IMR-90 (cell line): Measurements from ENCODE around the gene DZANK1. TPM values are rescaled to one million over a fixed set of nuclear protein-coding genes. Genes with fewer than 3 reads are reported as not detected.

ENCODE experiments used
- ATAC-seq: fragments of 200-7000 bp; cut with Tn5 transposase; 2 replicates; pipeline ENCODE4 v1.9.1; 2020; ENCODE audit warnings: low read depth, mild to moderate bottlenecking, moderate library complexity
- BruUV-seq: library from RNA; stranded (reverse); fragments of 400-500 nt; replicated peaks from 2 replicates; lab custom pipeline; 2021; lab: Mats Ljungman, UMichigan
- CTCF ChIA-PET: fragments of 300-600 bp; formaldehyde crosslinking; extraction: SDS; loops from one replicate; lab custom pipeline; 2021; ENCODE audit warnings: antibody characterized with exemption; lab: Yijun Ruan, JAX
- POLR2A ChIA-PET: fragments of 300-600 bp; sonication (Branson Sonifier 250); formaldehyde crosslinking; loops from one replicate; lab custom pipeline; 2022; ENCODE audit warnings: antibody characterized with exemption; ENCODE audit not compliant: unreplicated experiment; lab: Charles Lee
- DNase-seq: peaks from one replicate; pipeline ENCODE4 v3.0.0; 2013
- H2AFZ ChIP-seq: replicated peaks from 2 replicates; pipeline ENCODE3; 2013; ENCODE audit warnings: low read length, mild to moderate bottlenecking; ENCODE audit not compliant: poor library complexity
- H2AK5ac ChIP-seq: 2 replicates; pipeline ENCODE4 v1.6.1; 2013; ENCODE audit warnings: low read depth, low read length, inconsistent platforms
- H2AK9ac ChIP-seq: replicated peaks from 2 replicates; pipeline ENCODE3; 2013; ENCODE audit warnings: mild to moderate bottlenecking, low read depth, low read length, moderate library complexity; ENCODE audit not compliant: poor library complexity
- H2BK120ac ChIP-seq: 2 replicates; pipeline ENCODE4 v1.6.1; 2013; ENCODE audit warnings: low read depth, low read length, inconsistent platforms
- H2BK15ac ChIP-seq: 3 replicates; pipeline ENCODE4 v1.6.1; 2013; ENCODE audit warnings: low read depth, low read length, inconsistent platforms
- H2BK20ac ChIP-seq: 2 replicates; pipeline ENCODE4 v1.6.1; 2013; ENCODE audit warnings: low read depth, mild to moderate bottlenecking, inconsistent platforms, low read length, moderate library complexity
- H2BK5ac ChIP-seq: 2 replicates; pipeline ENCODE4 v1.6.1; 2013; ENCODE audit warnings: mild to moderate bottlenecking, low read depth, low read length, inconsistent platforms; ENCODE audit not compliant: poor library complexity, severe bottlenecking
- H3K14ac ChIP-seq: replicated peaks from 2 replicates; pipeline ENCODE4 v1.6.1; 2013; ENCODE audit warnings: low read depth, low read length, inconsistent platforms
- H3K18ac ChIP-seq: 2 replicates; pipeline ENCODE4 v1.6.1; 2013; ENCODE audit warnings: low read depth, low read length, control low read depth
- H3K23ac ChIP-seq: 2 replicates; pipeline ENCODE4 v1.6.1; 2013; ENCODE audit warnings: low read depth, low read length, inconsistent platforms
- H3K27ac ChIP-seq: 2 replicates; pipeline ENCODE4 v1.5.1; 2013; ENCODE audit warnings: mild to moderate bottlenecking, control low read depth, low read length; ENCODE audit not compliant: insufficient read depth
- H3K27me3 ChIP-seq: 2 replicates; pipeline ENCODE4 v1.6.1; 2013; ENCODE audit warnings: low read length; ENCODE audit not compliant: control insufficient read depth, insufficient read depth
- H3K36me3 ChIP-seq: 2 replicates; pipeline ENCODE4 v1.6.1; 2013; ENCODE audit warnings: low read length, mixed read lengths; ENCODE audit not compliant: control insufficient read depth, insufficient read depth
- H3K4ac ChIP-seq: 2 replicates; pipeline ENCODE4 v1.6.1; 2013; ENCODE audit warnings: low read depth, low read length, inconsistent platforms
- H3K4me1 ChIP-seq: 2 replicates; pipeline ENCODE4 v1.6.1; 2013; ENCODE audit warnings: low read length, mixed read lengths; ENCODE audit not compliant: control insufficient read depth, insufficient read depth
- H3K4me2 ChIP-seq: 2 replicates; pipeline ENCODE4 v1.6.1; 2013; ENCODE audit warnings: low read depth, mild to moderate bottlenecking, control low read depth, low read length, moderate library complexity
- H3K4me3 ChIP-seq: 2 replicates; pipeline ENCODE4 v1.5.1; 2013; ENCODE audit warnings: low read depth, mild to moderate bottlenecking, control low read depth, low read length, moderate library complexity; ENCODE audit not compliant: insufficient read depth
- H3K56ac ChIP-seq: 2 replicates; pipeline ENCODE4 v1.6.1; 2013; ENCODE audit warnings: low read length, inconsistent platforms; ENCODE audit not compliant: insufficient read depth; ENCODE audit errors: extremely low read depth
- H3K79me1 ChIP-seq, 2 experiments: 2 replicates each; pipeline ENCODE4 v1.6.1; 2013; ENCODE audit warnings: low read length in 2 of 2, inconsistent platforms in 1 of 2, low read depth in 1 of 2
- H3K9ac ChIP-seq: 2 replicates; pipeline ENCODE4 v1.6.1; 2013; ENCODE audit warnings: low read depth, low read length, control low read depth
- H3K9me1 ChIP-seq: 2 replicates; pipeline ENCODE4 v1.6.1; 2013; ENCODE audit warnings: low read length, inconsistent platforms; ENCODE audit not compliant: insufficient read depth
- H3K9me3 ChIP-seq: 2 replicates; pipeline ENCODE4 v1.6.1; 2013; ENCODE audit warnings: low read length; ENCODE audit not compliant: control insufficient read depth, insufficient read depth
- H4K20me1 ChIP-seq: 2 replicates; pipeline ENCODE4 v1.6.1; 2013; ENCODE audit warnings: low read length, inconsistent platforms; ENCODE audit not compliant: insufficient read depth
- H4K5ac ChIP-seq: 2 replicates; pipeline ENCODE4 v1.6.1; 2013; ENCODE audit warnings: mild to moderate bottlenecking, low read depth, low read length, control low read depth
- H4K8ac ChIP-seq, 2 experiments: 2 replicates each; pipeline ENCODE4 v1.6.1; 2013; ENCODE audit warnings: low read depth in 2 of 2, low read length in 2 of 2, control low read depth in 1 of 2, inconsistent platforms in 1 of 2
- H4K91ac ChIP-seq: 2 replicates; pipeline ENCODE4 v1.6.1; 2013; ENCODE audit warnings: low read depth, low read length, inconsistent platforms; ENCODE audit not compliant: insufficient read depth
- BHLHE40 ChIP-seq: fragments of 150-350 bp; IDR thresholded peaks from 2 replicates; pipeline ENCODE4 v1.6.1; 2016; ENCODE audit warnings: mild to moderate bottlenecking, low read depth, low read length
- CHD1 ChIP-seq: IDR thresholded peaks from 2 replicates; pipeline ENCODE4 v1.6.1; 2012; ENCODE audit warnings: low read depth, low read length, improper control_type of control experiment
- ELK1 ChIP-seq: fragments of 150-350 bp; IDR thresholded peaks from 2 replicates; pipeline ENCODE4 v1.6.1; 2016; ENCODE audit warnings: low read depth, mild to moderate bottlenecking, low read length, moderate library complexity, borderline replicate concordance
- FOS ChIP-seq: fragments of 150-350 bp; IDR thresholded peaks from 2 replicates; pipeline ENCODE4 v1.6.1; 2016; ENCODE audit warnings: low read depth, low read length
- MAFK ChIP-seq: IDR thresholded peaks from 2 replicates; pipeline ENCODE4 v1.6.1; 2012; ENCODE audit warnings: low read depth, low read length, improper control_type of control experiment
- MAZ ChIP-seq: IDR thresholded peaks from 2 replicates; pipeline ENCODE4 v1.6.1; 2012; ENCODE audit warnings: low read depth, mild to moderate bottlenecking, low read length, improper control_type of control experiment, moderate library complexity, borderline replicate concordance
- NFE2L2 ChIP-seq: fragments of 150-350 bp; IDR thresholded peaks from 2 replicates; pipeline ENCODE4 v1.6.1; 2016; ENCODE audit warnings: low read depth, mild to moderate bottlenecking, low read length
- POLR2A ChIP-seq: IDR thresholded peaks from 2 replicates; pipeline ENCODE4 v1.6.1; 2012; ENCODE audit warnings: mild to moderate bottlenecking, low read depth, low read length
- RAD21 ChIP-seq: IDR thresholded peaks from 2 replicates; pipeline ENCODE4 v1.6.1; 2012; ENCODE audit warnings: low read length, improper control_type of control experiment
- RFX5 ChIP-seq: IDR thresholded peaks from 2 replicates; pipeline ENCODE4 v1.8.0; 2012; ENCODE audit warnings: low read depth, mild to moderate bottlenecking, low read length, moderate library complexity
- WGBS, 2 experiments: methylation state at CpG; one replicate each; pipeline versions ENCODE4 v1.1.5 to v1.1.7; 2013; ENCODE audit warnings: missing lambda C conversion rate in 2 of 2; ENCODE audit not compliant: insufficient read length in 1 of 2; ENCODE audit errors: extremely low coverage in 2 of 2; 5-methylcytosine and 5-hydroxymethylcytosine counted together
- dilution Hi-C: fragments of 300-500 bp; cut with HindIII; formaldehyde crosslinking; loops from one replicate; pipeline ENCODE4 v1.14.3; 2018; ENCODE audit warnings: low sequenced_read_pairs; ENCODE audit not compliant: unreplicated experiment
- in situ Hi-C: fragments of 300-500 bp; cut with MboI; formaldehyde crosslinking; loops from 3 replicates; pipeline ENCODE4 v1.14.3; 2019; ENCODE audit warnings: low sequenced_read_pairs, inconsistent platforms, mixed read lengths
- intact Hi-C: fragments of 100-400 bp; cut with micrococcal nuclease; formaldehyde crosslinking; loops from 2 replicates; pipeline ENCODE4 v1.10.0; 2022
- polyA plus RNA-seq, 3 experiments: library from polyadenylated mRNA; depleted of rRNA; stranded (reverse); fragments of >200 nt; gene quantifications; 2 replicates each; pipeline ENCODE4 v1.2.3, GENCODE V29; 2012; ENCODE audit warnings: low replicate concordance in 1 of 3
- total RNA-seq: library from RNA; depleted of rRNA; stranded (reverse); fragments of >200 nt; gene quantifications from 2 replicates; pipeline ENCODE4 v1.2.3, GENCODE V29; 2012

Gene DZANK1
- total and polyA plus RNA-seq, 2 of the 4 experiments (the other 2 are of a cell fraction), result 0.54 to 1.1 TPM

GRCh38 chr20:18431206-18431605 is 35.6 kb downstream of the DZANK1 start:
- TF ChIP-seq POLR2A, result no peak
- no peak for TF ChIP-seq FOS
- no peak for TF ChIP-seq BHLHE40
- no peak for TF ChIP-seq RFX5
- no peak for TF ChIP-seq CHD1
- TF ChIP-seq MAFK, result no peak
- TF ChIP-seq NFE2L2, result no peak
- TF ChIP-seq RAD21, result no peak
- no peak for TF ChIP-seq MAZ
- no peak for TF ChIP-seq ELK1
- Histone ChIP-seq H3K4ac (no peak overlapping the region), H3K9me3 (no peaks in the 10 kb centered on the region), H3K18ac (no peak overlapping the region), H3K9ac (no peak overlapping the region), H3K4me2 (no peak overlapping the region), H3K56ac (no peak overlapping the region), H3K27me3 (no peaks in the 10 kb centered on the region), H2AK9ac (no peak overlapping the region), H2BK5ac (no peak overlapping the region), H3K4me1 (no peaks in the 10 kb centered on the region), H3K36me3 (no peaks in the 10 kb centered on the region), H3K4me3 (no peak overlapping the region), H3K27ac (no peak overlapping the region), H3K9me1 (no peaks in the 10 kb centered on the region), H2BK15ac (no peak overlapping the region), H3K23ac (no peak overlapping the region), H4K5ac (no peak overlapping the region), H4K20me1 (no peaks in the 10 kb centered on the region), H4K91ac (no peak overlapping the region), H2AK5ac (no peak overlapping the region), H2AFZ (no peak overlapping the region), H4K8ac (no peak overlapping the region), H3K14ac (no peak overlapping the region), H3K79me1 (no peaks in the 10 kb centered on the region), H2BK20ac (no peak overlapping the region), H2BK120ac (no peak overlapping the region)
- no peak for DNase-seq
- dilution Hi-C loops (no loop called here), intact Hi-C loops (no loop called here), in situ Hi-C loops (no loop called here)
- ATAC-seq, result no peak
- BruUV-seq, result no TSS peak
- ChIA-PET CTCF (no interaction called here), POLR2A (no interaction called here)
- no CpG with 5 or more reads among the region's 6 CpGs for WGBS, 2 experiments
